Stimulated activated CD8-positive, alpha-beta memory T cell treated with anti-CD3 and anti-CD28 coated beads, Interleukin-2, amount 100 ng/mL, for 48 hours (primary cell): Measurements from ENCODE around the gene DAPK1.

ENCODE experiments used
- DNase-seq, 2 donors: peaks; one replicate each; pipeline ENCODE4 v3.0.0-alpha.2; 2020; ENCODE audit warnings: low read depth in 2 of 2

DAPK1 gene

DNA sequence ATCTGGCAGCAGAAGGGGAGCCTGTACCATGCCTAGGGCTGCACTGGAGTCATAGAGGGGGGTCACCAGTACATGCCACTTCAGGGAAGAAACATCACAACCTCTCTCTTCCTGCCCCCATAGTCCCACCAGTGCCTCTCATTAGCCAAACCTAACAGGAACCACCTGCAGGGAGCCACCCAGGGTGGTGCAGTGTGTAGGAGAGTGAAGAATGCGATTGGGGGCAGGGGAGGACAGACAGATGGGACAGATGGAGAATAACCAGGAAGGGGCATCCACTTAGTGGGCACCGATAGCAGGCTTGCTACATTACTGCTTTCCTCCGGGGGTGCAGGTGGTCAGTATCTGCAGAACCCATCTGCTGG is 19.2 kb downstream of the DAPK1 start:
- DNase-seq: no peak

DNA sequence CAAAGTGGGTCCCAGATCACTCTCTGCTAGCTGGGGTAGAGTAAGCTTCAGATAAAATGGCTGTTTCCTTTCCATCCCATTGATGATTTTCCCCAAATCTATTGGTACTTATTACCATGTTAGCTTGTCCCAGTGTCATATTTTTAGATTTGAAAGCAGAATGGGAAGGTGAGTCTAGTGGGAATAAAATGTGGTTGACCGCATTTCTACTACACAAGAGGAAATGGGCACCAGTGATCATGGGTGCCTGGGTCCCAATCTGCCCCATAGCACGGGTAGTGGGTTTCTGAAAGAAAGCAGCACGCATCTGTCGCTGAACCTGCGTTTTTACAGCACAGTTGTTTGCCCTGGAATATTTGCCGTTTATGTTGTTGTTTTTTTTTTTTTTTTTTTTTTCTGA is 20.1 kb downstream of the DAPK1 start:
- DNase-seq: no peak

GRCh38 chr9:87518702-87519335 is 21.2 kb downstream of the DAPK1 start:
- no peak for DNase-seq

DNA sequence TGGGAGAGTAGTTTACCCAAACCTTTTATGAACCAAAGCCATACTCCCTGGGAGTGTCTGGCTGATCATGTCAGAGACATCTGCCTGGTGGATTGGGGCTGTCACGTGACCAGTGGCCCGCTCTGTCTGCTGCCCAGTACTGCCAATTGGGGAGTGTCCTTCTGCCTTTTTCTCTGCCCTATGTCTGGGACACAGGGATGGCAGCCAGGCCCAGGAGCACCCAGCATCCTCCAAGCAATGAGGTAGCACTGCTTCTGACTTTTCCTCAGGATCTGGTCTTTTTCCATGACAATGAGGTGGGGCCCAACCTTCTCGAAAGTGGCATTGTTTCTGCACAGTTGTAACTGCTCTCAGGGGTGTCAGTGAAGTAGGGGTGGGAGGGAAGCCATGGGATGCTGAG is 21.8 kb downstream of the DAPK1 start:
- no peak for DNase-seq

GRCh38 chr9:87520172-87520683 is 22.6 kb downstream of the DAPK1 start:
- DNase-seq: no peak

DNA sequence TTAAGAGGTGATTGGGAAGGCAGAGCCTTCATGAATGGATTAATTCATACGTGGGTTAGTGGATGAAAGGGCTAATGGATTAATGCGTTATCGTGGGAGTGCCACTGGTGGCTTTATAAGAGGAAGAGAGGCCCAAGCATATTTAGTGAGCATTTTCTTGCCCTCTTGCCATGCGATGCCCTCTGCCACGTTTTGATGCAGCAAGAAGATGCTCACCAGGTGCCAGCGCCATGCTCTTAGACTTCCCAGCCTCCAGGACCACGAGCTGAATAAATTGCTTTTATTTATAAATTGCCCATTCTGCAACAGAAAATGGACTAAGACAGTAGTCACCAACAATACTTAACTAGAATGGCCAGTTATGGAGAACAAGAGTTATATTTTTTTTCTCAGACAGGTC is 24.2 kb downstream of the DAPK1 start:
- no peak for DNase-seq

DNA sequence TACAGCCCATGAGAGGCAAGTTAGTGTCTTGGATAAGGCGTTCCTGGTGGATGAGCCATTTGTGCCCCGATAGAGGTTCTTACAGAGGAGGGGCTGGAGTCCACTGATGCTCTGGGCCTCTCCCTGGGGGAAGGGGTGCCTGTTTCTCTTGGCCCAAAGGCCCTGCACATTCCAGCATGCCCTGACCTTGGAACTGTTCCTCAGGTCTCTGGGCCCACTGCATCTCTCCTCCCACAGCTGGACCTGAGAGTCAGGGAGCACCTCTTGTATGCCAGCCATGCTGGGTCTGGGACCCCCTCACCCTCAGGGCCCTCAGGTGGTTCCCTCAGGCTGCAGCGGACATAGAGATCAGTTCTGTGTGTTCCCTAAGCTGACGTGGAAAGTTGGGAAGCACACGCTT is 26.4 kb downstream of the DAPK1 start:
- DNase-seq: no peak

GRCh38 chr9:87525546-87526303 is 28.1 kb downstream of the DAPK1 start:
- DNase-seq: no peak

GRCh38 chr9:87527211-87527916 is 29.7 kb downstream of the DAPK1 start:
- DNase-seq: no peak

DNA sequence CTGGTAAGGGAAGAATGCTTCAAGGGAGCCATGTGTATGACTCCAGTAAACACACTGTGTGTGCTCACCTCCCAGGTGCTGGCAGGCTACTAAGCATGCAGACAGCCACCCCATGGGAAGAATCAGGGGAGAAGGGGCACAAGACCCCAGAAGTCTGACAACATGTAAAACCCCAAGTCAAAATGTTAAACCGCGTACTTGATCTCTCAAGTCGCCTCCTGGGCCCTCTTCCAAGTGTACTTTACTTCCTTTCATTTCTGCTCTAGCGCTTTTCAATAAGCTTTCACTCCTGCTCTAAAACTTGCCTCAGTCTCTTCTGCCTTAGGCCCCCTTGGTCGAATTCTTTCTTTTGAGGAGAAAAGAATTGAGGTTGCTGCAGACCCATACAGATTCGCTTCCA is 31.3 kb downstream of the DAPK1 start:
- no peak for DNase-seq

GRCh38 chr9:87529671-87530070 is 32.0 kb downstream of the DAPK1 start:
- DNase-seq: no peak

DNA sequence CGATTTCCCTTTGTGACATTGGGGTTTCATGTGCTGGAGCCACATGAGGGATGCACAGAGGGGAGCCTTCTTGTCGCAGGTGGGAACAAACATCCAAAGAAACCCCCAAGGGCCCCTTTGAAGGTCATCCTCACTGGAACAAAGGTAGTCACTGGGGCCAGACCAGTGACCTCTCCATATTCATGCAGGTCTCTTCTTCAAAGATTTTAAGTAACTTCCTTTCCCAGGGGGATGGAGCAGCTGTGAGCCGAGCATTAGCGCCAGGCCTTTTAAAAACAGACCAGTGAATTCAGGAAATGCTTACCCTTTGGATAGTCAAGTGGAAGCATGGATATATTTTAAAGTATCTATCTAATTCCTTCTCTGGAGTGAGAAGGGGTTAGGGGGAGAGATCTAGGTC is 33.0 kb downstream of the DAPK1 start:
- DNase-seq: no peak

DNA sequence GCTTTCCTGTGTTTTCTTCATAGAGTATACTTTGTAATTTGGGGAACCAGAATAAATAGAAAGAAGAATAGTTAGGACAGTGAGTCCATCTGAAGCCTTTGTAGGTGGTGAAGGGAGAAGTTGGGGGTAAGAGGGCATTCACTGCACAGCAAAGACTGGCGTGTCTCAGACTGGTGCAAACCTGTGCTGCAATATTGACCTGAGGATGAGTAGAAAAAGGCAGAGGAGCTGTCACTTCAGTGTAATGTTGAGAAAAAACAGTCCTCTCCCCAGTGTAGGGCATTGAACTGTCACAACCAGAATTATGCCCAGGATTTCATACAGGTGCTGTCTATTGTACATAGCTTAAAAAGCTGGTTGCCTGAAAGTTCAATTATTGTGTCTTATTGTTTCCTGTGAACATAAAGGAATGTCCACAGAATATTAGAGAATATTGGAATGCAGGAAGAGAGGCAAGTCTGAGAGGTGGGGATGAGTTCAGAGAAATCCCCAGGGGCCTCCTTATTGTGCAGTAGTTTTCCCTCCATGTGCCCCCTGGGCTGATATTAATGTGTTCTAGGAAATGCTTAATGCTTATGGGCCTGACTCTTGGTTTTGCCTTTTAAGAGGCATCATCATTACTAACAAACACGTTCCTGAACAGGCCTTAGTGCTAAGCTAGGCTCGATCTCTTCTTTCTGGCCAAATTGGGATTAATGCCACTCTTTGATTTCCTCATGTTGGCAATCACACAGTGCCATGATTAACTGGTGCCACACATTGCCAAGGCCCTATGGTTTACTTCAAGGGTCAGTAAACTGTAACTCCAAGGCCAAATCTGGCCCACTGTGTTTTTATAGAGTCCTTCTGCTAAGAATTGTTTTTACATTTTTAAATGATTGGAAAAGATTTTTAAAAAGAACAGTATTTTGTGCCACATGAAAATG is 34.0 kb downstream of the DAPK1 start:
- DNase-seq: no peak

GRCh38 chr9:87533271-87533670 is 35.6 kb downstream of the DAPK1 start:
- DNase-seq: no peak

GRCh38 chr9:87534036-87534435 is 36.4 kb downstream of the DAPK1 start:
- DNase-seq: no peak

DNA sequence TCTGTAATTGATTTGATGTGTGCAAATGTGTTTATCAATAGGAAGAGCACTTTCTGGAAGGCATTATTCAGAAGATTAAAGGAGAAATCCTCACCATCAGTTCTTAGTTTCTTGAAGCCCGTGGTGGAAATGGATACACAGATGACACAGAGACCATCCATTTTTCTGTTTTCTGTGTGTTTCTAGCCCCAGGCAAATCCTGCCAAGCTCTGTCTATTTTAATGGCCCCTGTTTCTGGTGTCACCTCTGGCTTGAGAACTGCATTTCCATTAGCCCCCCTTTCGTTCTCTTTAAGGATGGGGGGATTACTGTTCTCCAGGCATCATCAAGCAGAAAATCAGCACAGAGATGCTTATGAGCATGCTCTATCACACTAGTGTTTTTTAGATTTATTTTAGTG is 37.3 kb downstream of the DAPK1 start:
- no peak for DNase-seq

- peak in 1 of 2 donors; percentile 3 for DNase-seq
These were observed 38.3 kb downstream of the DAPK1 start for GRCh38 chr9:87535817-87536539.

DNA sequence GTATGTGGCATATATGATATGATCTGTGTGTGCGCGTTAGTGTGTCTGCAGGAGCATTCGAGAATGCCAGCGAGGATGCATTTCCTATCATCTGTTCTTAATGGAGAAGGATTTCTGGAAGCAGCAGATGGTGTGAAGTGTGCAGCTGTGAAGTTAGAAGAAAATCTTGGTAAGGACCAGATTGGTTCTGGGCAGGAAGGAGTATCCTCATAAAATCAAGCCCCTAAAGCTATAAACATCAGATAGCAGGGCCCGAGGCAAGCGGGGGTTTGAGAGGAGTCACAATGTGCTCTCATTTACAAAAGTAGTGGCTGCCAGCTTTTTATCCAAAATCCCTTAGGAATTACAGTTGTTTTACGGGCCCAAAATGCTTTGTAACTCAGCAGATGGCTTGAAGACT is 40.0 kb downstream of the DAPK1 start:
- DNase-seq: no peak

GRCh38 chr9:87540444-87541105 is 42.9 kb downstream of the DAPK1 start:
- no peak for DNase-seq

DNA sequence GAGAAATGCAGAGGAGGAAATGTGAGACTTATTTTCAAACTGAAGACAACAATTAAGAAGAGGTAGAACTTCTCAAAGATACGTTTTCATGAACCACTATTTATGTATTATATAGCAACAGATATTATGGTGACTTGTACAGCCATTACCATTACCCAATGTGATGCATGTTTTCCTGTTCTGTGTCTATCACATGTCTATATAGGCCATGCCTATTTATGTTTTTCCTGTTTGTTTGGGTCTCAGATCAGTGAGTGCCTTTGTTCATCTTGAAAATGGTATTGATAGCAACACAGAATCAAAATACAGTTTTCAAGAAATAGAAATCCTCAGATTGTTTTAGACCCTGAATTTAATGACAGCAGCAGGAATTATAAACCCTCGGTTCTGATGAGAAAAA is 44.0 kb downstream of the DAPK1 start:
- DNase-seq: no peak

DNA sequence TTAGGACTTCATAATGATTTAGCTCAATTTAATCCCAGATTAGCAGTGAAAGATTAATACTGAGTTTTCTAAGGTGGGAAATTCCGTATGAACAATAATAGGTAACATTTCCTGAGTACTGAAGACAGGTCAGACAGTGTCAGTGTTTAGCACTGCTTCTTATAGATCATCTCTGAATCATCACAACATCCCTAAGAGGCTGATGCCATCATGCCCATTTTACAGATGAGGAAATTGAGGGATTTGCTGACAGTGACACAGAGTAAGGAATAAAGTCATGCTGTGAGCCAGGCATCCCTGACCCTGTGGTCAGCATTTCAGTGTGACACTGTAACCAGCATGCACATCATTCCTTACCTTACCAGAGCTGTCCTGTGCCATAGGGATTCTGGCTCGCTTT is 44.5 kb downstream of the DAPK1 start:
- no peak for DNase-seq
